ENCODE results near the gene CTXND1.

- no peak for TF ChIP-seq CTCF (IDR thresholded peaks at IDR 0.05)
- TF ChIP-seq POLR2A (IDR thresholded peaks at IDR 0.05), result no peak
Observed at GRCh38 chr15:80251428-80252120, 439 bp downstream of the CTXND1 start.

Data from right lobe of liver (tissue), 4 donors.